ENCODE results near the gene IFT52. TPM values are rescaled to one million over a fixed set of nuclear protein-coding genes. Genes with fewer than 3 reads are reported as not detected.
A peak's percentile ranks its signal among the peaks of the same experiment; 100 is the strongest.

IFT52 gene
- total and polyA plus RNA-seq, 2 of the 8 experiments (the other 6 are each of a cell fraction or from before 2014, with no cell fraction given) = 35.6 to 40.4 TPM

- POLR2A ChIA-PET (ENCODE audit: partially characterized antibody) = interaction anchor here (1.8 to 4.0 kb wide), 2 partner anchors 83 to 128 kb away, joined by 6 to 22 read pairs; partner anchors contain the start of gene SRSF6
- Histone ChIP-seq H3K27me3 (replicated peaks in 1 of 4; ENCODE audit: control insufficient read depth in 3 of 4, extremely low read depth in 1 of 4, insufficient read depth in 3 of 4, low read length in 3 of 4) (no peaks in the 10 kb centered on the region), H3K36me3 (ENCODE audit: control insufficient read depth in 2 of 4, insufficient read depth in 4 of 4, low read length in 3 of 4) (no peaks in the 10 kb centered on the region), H3K79me2 (ENCODE audit: control insufficient read depth in 1 of 2, insufficient read depth in 2 of 2, low read length in 2 of 2) (no peaks in the 10 kb centered on the region), H4K8ac (ENCODE audit: extremely low read depth, insufficient read depth, low read length) (no peak overlapping the region), H3K23me2 (ENCODE audit: low read depth, low read length) (no peaks in the 10 kb centered on the region), H3K4me2 (ENCODE audit: insufficient read depth in 1 of 2, low read depth in 2 of 2, low read length in 2 of 2) (peak overlapping the region in 1 of 2 experiments; percentile 8; a peak in 1 of 4 replicates), H3K56ac (replicated peaks; ENCODE audit: insufficient read length, low read depth, low read length) (no peak overlapping the region), H3K27ac (ENCODE audit: low read depth, low read length) (no peak overlapping the region), H2BK12ac (ENCODE audit: low read depth, low read length) (no peak overlapping the region), H2BK15ac (ENCODE audit: low read length) (no peak overlapping the region), H3K23ac (ENCODE audit: insufficient read length) (no peak overlapping the region), H3K9me3 (ENCODE audit: insufficient read depth in 2 of 2, low read depth in 1 of 2, low read length in 1 of 2) (no peaks in the 10 kb centered on the region), H3K18ac (ENCODE audit: extremely low read depth, low read length) (no peak overlapping the region), H4K20me1 (replicated peaks in 1 of 2; ENCODE audit: control insufficient read depth in 1 of 2, insufficient read depth in 2 of 2, low read length in 2 of 2) (no peaks in the 10 kb centered on the region), H3K4me1 (replicated peaks in 1 of 4; ENCODE audit: control insufficient read depth in 3 of 4, insufficient read depth in 4 of 4, low read length in 3 of 4) (peaks cover 0 to 8% (median 6%) of the 10 kb centered on the region in 4 experiments; a peak in 3 of 7 replicates), H3K4ac (replicated peaks; ENCODE audit: insufficient read length, low read depth, low read length) (no peak overlapping the region), H2AK5ac (ENCODE audit: low read depth, low read length) (no peak overlapping the region), H3K14ac (ENCODE audit: insufficient read length) (no peak overlapping the region), H4K91ac (replicated peaks; ENCODE audit: insufficient read length, low read length) (no peak overlapping the region), H4K5ac (ENCODE audit: insufficient read length, low read depth, low read length) (no peak overlapping the region), H2BK120ac (replicated peaks; ENCODE audit: low read depth, low read length) (no peak overlapping the region), H3K4me3 (ENCODE audit: extremely low read depth in 1 of 4, insufficient read depth in 2 of 4, low read depth in 3 of 4, low read length in 4 of 4) (0 out of 8 replicates have a peak overlapping the region, but pooled peaks of 1 of the 4 experiments have one; percentile 0), H3K79me1 (ENCODE audit: low read depth, low read length) (no peaks in the 10 kb centered on the region), H2AFZ (ENCODE audit: low read length) (peak overlapping the region; percentile 87), H3K9ac (replicated peaks in 1 of 4; ENCODE audit: extremely low read depth in 1 of 4, low read depth in 3 of 4, low read length in 3 of 4) (no peak overlapping the region), H2BK5ac (ENCODE audit: low read depth, low read length) (no peak overlapping the region), H2BK20ac (ENCODE audit: low read length) (no peak overlapping the region)
- CTCF ChIA-PET (ENCODE audit: partially characterized antibody) = interaction anchor here (0.7 to 2.4 kb wide), 7 partner anchors 8 to 135 kb away, joined by 3 to 12 read pairs (median 4); no protein-coding TSS in a partner anchor
- 62% methylated on average over 7 of the region's 7 CpGs; no CpG with 5 or more reads in 1 of the 2 experiments for WGBS, 2 experiments (ENCODE audit: extremely low coverage in 1 of 2, insufficient coverage in 1 of 2, insufficient read length in 1 of 2, insufficient replicate concordance in 2 of 2, low coverage in 1 of 2, low lambda C conversion rate in 2 of 2, missing lambda C conversion rate in 1 of 2)
- FAIRE-seq = no peak
- DNase-seq (ENCODE audit: low read depth in 1 of 2, low spot score in 2 of 2) = no peak
- no peak for TF ChIP-seq GTF2F1 (IDR thresholded peaks at IDR 0.05; ENCODE audit: borderline replicate concordance, low read depth, low read length)
- no peak for TF ChIP-seq SIX5 (IDR thresholded peaks at IDR 0.05; ENCODE audit: low read depth, low read length)
- no peak for TF ChIP-seq SAP30 (IDR thresholded peaks at IDR 0.05; ENCODE audit: insufficient read depth, insufficient replicate concordance, low read length)
- no peak for TF ChIP-seq CBX5 (IDR thresholded peaks at IDR 0.05; ENCODE audit: low read depth, low read length)
- no peak for TF ChIP-seq CREB1 (IDR thresholded peaks at IDR 0.05)
- TF ChIP-seq POLR2A (IDR thresholded peaks at IDR 0.05; ENCODE audit: control extremely low read depth in 1 of 2, low read depth in 2 of 2, low read length in 2 of 2) = no peak
- TF ChIP-seq BACH1 (IDR thresholded peaks at IDR 0.05; ENCODE audit: low read length) = no peak
- no peak for TF ChIP-seq KDM4A (IDR thresholded peaks at IDR 0.05; ENCODE audit: low read depth, low read length, severe bottlenecking)
- no peak for TF ChIP-seq CHD2 (IDR thresholded peaks at IDR 0.05; ENCODE audit: low read length)
- no peak for TF ChIP-seq POU5F1 (IDR thresholded peaks at IDR 0.05; ENCODE audit: low read depth, low read length)
- no peak for TF ChIP-seq RFX5 (IDR thresholded peaks at IDR 0.05; ENCODE audit: borderline replicate concordance, low read depth, low read length)
- no peak for TF ChIP-seq NANOG (IDR thresholded peaks at IDR 0.05; ENCODE audit: insufficient read depth, low read depth, low read length, poor library complexity, severe bottlenecking)
- TF ChIP-seq TAF1 (IDR thresholded peaks at IDR 0.05; ENCODE audit: low read depth, low read length) = no peak
These were observed 6.1 kb upstream of the IFT52 start for GRCh38 chr20:43584448-43585136.

Measured in H1 (cell line).